ENCODE results near the gene CTTNBP2.

CTTNBP2 gene

DNA sequence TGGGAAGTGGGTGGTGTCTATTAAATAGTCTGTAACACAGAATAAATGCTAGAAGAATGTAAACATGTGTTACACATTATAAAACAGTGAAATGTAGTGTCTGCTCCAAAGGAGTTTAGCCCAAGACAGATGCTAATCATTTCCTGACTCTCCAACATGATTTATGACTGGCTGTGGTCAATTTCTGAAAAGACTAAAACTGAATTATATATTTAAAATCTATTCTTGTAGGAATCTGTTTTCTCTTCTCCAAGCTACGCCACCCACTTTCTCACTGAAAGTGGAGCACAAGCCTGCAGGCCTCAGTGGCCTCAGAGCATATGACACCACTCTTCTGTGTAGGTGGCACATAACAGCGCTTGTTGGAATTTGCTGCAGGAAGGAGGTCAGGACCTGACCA, 44.4 kb downstream of the CTTNBP2 start:
- no peak overlapping the region for H3K4me3 ChIP-seq (ENCODE audit: low read depth, low read length)
- no peak for DNase-seq (ENCODE audit: low read depth)

DNA sequence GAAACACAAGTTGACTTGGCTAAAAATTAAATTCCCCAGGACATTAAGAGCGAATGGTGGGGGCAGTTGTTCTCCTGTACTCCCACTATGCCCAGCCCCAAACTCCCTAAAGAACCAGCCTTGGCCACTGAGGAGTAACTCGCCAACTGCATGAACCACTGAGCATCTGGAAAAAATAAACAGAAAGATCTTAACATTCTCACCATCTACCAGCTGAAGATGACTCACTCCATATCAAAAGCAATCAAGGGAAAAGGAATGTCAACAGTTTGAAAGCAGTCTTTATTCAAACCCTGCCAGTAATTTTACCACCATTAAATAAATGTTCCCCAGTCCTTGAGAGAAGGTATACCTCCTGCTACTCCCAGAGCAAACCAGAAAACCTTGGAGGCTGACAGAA, 45.4 kb downstream of the CTTNBP2 start:
- peak; percentile 19 for DNase-seq (ENCODE audit: low read depth)

DNA sequence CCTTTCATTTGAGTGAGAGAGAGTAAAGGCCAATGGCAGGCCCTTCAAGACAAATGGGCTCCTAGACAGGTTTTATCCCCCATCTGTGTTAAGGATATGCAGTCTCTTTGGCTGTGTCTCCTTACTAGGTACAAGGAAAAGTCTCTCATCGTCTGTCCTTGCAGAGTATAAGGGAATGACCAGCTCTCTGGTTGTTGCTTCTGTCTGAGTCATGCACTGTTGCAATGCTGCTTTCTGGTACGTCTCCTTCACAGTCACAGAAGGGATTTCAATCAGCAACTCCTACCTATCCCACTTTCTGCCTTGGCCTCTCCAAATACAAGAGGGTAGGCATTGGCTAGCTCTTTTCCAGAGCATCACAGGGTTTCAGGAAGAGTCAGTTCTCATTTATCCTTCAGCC, 48.1 kb downstream of the CTTNBP2 start:
- no peak overlapping the region for H3K4me3 ChIP-seq (ENCODE audit: low read depth, low read length)
- peak; percentile 7 for DNase-seq (ENCODE audit: low read depth)

More for the DNA sequence above, 45.4 kb downstream of the CTTNBP2 start:
- H3K4me3 ChIP-seq (ENCODE audit: low read depth, low read length) = no peak overlapping the region

DNA sequence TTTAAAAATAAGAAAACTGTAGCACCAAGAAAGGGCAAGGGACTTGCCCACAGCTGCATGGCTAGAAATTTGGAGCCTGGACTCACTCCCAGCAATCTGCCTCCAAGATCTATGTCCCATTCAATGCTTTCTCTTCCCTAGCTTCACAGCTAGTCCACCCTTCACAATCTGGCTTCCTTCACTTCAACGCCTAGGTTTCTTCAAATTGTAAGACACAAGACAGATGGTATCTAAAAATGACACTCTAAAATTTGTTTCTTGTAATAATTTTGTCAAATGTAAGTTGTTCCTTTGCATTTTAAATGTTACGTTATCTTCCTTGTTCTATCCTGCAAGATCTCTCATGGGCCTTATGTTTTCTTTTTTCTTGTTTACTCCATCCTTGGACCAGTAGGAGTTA, 48.6 kb downstream of the CTTNBP2 start:
- H3K4me3 ChIP-seq (ENCODE audit: low read depth, low read length) = no peak overlapping the region
- DNase-seq (ENCODE audit: low read depth) = no peak

DNA sequence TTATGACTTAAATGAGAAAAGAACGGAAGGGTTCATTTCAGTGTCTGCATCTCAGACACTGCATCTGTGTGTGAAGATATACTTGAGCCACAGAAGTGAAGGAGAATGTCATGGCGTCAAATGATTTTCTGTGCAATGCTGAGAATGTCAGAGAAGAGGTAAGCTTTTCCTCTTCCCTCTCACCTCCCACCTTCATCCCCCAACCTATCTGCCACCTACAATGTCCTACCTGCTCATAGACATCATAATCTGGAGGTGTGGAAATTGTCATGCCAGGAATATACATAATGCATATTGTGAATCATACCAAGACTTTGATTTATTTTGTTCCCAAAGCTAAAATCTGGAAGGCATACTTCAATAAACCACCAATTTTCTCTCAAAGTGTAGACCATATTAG, 53.7 kb downstream of the CTTNBP2 start:
- H3K4me3 ChIP-seq (ENCODE audit: low read depth, low read length) = no peak overlapping the region
- no peak for DNase-seq (ENCODE audit: low read depth)

DNA sequence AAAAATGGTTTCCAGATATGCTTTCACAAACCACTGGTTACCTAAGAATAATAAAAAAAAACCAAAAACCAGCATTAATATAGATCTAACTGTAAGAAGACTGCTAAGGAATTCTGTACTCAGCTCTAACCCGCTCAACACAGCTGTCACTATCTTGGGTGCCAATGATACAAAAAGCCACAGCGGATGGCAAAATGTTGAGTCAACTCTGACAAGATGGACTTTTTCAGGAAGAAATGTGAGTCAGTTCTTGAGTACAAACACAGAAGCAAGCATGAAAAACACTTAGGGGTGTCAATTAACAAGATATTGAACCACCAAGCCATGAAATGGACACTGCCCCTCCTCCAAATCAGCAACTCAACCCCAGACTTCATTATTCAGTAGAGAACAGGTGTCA, 55.0 kb downstream of the CTTNBP2 start:
- DNase-seq (ENCODE audit: low read depth) = no peak
- no peak overlapping the region for H3K4me3 ChIP-seq (ENCODE audit: low read depth, low read length)

DNA sequence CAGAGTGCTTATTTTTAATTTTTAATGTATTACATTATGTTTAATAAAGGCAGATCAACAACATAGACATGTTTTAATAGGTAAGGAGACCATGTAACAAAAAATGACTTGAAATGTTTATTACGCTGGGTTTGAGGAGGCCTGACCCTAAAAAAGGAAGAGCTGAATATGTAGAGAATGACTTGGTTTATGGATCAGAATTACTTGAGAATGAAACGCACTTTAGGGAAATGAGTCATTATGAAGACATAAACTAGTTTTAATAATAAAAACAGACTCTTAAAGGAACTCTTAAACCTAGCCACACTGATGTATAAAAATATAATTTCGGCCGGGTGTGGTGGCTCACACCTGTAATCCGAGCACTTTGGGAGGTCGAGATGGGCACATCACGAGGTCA, 56.5 kb downstream of the CTTNBP2 start:
- no peak for DNase-seq (ENCODE audit: low read depth)
- H3K4me3 ChIP-seq (ENCODE audit: low read depth, low read length) = no peak overlapping the region

DNA sequence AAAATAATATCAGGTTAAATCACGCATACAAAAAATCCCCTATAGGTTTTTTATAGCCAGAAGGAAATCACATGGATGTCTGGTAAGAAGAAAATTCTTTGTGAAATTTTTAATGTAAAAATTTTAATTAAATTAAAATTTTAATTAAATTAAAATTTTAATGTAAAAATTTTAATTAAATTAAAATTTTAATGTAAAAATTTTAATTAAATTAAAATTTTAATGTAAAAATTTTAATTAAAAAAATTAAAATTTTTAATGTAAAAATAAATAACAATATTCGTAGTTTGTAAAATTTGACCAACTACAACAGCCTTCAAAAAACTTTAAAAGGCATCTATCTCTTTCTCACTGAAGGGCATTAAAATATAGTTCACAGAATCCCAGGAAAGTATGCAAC, 61.5 kb downstream of the CTTNBP2 start:
- no peak overlapping the region for H3K4me3 ChIP-seq (ENCODE audit: low read depth, low read length)
- no peak for DNase-seq (ENCODE audit: low read depth)

DNA sequence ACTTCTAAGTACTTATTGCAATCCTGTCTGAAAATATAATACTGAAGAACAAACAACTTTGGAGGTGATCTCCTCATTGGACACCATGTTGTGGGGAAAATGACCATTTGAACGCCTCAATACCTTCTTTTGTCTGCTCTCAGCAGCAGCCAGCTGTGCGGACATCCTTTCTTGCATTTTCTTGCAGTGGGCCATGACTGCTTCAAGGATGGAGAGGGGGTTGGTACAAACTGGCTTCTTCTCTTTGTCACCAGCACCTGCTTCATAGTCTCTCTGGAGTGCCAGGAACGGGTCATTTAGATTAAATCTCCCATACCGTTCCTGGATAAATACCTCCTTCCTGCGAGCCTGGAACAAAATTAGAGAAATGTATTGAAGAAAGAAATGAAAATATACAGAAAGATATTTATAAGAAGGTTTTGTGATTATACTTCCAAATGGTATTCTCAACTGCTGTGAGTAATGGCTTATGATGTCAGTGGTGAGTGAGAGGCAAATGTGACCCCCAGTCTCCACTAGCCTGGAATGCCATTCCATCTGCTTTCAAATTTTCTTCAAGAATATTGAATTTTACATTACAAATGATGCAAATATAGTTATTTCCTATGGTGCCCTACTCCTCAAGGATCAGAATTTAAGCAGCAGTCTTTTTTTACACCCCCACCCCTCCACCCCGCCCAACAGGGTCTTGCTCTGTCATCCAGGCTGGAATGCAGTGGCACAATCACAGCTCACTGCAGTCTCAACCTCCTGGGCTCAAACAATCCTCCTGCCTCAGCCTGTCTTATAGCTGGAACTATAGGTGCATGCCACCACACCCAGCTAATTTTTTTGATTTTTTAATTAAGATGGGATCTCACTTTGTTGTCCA, 62.4 kb downstream of the CTTNBP2 start:
- H3K4me3 ChIP-seq (ENCODE audit: low read depth, low read length) = no peak overlapping the region
- no peak for DNase-seq (ENCODE audit: low read depth)

DNA sequence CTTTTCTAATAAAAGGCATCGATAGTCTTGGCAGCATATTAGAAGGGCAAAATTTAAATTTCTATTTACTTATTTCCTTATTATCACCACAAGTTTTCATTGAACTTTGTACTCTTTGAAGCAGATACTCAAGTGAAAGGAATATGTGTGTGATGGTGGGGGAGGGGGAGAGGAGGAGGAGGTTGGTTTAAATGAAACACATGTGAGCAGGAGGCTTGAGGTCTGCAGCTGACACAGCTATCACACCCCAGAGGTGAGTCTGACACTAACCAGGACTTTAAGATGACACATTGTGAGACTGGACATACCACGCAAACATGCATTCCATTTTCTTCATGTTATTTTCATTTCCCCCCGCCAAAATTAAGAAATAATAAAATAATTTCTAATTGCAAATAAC, 63.3 kb downstream of the CTTNBP2 start:
- H3K4me3 ChIP-seq (ENCODE audit: low read depth, low read length) = no peak overlapping the region
- DNase-seq (ENCODE audit: low read depth) = no peak

DNA sequence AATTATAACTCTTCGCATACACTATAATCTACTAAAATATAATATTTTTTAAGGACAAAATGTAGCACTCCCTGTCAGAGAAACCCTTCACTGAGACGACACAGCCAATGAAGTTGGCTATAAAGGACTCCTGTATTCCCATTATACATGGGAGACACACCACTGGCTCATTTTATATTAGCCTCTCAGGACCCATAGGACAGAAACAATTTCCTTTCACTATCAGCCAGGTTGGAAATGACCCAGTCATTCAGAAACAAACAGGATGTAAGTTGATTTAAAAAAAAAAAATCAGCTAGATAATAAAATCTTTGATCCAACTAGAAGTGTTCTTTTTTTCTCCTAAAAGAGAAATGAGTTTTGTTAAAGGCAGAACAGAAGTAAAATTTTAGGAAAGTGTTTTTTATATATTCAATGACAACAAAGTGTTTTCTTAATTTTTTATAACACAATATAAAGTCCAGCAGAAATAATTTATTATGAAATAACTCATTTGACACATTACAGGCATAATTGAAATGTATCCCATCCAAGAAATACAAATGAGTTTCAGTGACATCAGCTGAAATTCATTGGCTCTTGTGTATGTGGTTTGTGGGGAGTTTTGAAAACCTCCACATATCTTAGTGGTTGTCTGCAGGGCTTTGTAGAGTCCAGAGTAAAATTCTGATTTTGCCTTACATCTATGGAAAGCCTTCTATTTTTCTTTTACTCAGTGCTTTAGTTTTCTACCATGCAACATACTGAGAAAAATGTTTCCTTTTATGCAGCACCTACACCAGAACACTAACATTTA, 64.1 kb downstream of the CTTNBP2 start:
- no peak for DNase-seq (ENCODE audit: low read depth)
- H3K4me3 ChIP-seq (ENCODE audit: low read depth, low read length) = no peak overlapping the region

DNA sequence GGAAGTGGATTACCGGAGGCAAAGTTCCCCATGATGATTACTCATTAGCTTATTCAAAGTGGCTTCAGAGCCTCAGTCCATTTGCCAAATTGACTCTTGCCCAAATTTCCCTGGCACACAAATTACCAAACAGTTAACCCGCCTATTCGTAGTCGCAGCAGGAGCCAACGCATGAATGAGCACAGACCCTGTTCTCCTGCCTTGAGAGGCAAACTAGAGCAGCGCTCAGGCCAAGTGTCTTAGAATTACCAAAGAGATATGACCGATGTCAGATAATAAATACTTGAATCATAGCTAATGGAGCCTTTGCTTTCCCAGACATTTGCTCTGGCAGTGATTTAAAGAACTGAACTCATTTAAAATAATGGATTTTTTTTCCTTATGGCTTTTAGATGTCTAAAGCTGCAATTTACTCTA, 64.9 kb downstream of the CTTNBP2 start:
- no peak overlapping the region for H3K4me3 ChIP-seq (ENCODE audit: low read depth, low read length)
- DNase-seq (ENCODE audit: low read depth) = no peak

DNA sequence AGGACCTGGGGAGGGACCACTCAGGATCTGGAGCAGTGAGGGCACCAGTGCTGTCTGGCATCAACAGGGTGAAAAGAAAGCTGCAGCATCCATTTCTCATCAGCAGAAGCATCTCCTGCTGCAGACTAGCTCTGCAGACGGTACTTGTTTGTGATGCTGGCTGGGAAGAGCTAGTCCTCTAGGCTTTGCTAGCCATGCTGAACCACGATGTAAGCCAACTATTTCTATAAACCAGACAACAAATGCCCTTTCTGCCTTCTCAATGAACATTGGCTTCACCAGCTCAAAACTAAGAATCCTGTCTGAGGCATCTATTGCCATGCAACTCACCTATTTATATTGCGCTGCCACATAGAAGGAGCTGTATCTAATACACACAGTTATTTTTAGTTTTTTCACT, 65.6 kb downstream of the CTTNBP2 start:
- no peak for DNase-seq (ENCODE audit: low read depth)
- H3K4me3 ChIP-seq (ENCODE audit: low read depth, low read length) = no peak overlapping the region

DNA sequence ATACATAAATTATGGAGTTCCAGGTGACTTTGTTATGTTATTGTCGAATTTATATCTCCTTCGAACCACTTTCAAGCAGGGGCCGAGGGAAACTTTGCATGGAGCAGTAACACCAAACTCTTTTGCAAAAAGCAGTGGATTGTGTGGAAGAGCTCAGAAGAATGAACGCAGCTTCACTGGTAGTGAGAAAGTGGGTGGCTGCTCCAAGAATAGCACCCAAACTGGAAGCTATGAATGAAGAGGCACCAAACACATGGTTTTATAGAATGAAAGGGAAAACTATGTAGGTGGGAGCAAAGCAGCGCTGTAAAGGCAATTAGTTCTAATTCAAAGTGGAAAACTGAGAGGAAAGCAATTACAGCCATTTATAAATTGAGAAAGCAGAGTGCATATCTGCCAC, 67.2 kb downstream of the CTTNBP2 start:
- no peak for DNase-seq (ENCODE audit: low read depth)

DNA sequence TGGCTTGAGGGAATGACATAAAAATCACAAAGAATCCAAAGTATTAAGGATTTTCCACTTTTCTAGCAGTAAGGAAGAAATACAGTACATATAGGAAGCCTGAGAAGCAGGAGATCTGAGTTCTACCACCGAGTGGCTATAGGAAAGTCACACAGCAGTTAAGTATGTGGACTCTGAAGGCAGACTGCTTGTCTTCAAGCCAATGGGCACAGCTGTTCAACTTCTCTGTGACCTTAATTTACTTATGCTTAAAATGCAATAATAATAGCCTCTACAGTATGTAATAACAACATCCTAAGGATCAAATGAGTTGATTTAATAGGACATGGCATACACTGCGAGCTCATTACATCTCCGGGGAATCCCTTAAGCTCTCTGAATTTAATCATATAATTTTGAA, 68.0 kb downstream of the CTTNBP2 start:
- no peak overlapping the region for H3K4me3 ChIP-seq (ENCODE audit: low read depth, low read length)
- no peak for DNase-seq (ENCODE audit: low read depth)

More for the DNA sequence above, 67.2 kb downstream of the CTTNBP2 start:
- no peak overlapping the region for H3K4me3 ChIP-seq (ENCODE audit: low read depth, low read length)

DNA sequence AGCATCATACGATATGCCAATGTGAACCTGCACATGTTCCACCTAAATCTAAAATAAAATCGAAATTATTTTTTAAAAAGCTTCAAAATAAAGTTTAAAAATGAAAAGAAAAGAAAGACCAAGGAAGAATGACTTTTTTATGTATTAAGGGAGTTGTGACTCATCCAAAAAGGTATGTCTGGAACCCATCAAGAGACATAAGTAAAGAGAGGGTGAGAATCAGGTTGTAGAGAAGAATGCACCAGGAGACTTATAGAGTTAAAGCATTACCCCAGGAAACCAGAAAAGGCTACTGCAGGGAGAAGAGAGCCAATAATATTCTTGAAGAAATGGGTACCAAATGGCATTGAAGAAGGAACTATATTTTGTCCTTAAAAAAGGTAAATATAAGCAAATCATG, 69.8 kb downstream of the CTTNBP2 start:
- H3K4me3 ChIP-seq (ENCODE audit: low read depth, low read length) = no peak overlapping the region
- DNase-seq (ENCODE audit: low read depth) = no peak

DNA sequence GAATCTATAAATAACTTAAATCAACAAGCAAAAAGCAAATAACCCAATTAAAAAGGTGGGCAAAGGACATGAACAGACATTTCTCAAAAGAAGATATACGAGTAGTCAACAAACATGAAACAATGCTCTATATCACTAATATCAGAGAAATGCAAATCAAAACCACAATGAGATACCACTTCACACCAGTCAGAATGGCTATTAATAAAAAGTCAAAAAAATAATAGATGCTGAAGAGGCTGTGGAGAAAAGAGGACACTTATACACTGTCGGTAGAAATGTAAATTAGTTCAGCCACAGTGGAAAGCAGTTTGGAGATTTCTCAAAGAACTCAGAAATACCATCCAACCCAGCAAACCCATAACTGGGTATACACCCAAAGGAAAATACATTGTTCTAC, 70.6 kb downstream of the CTTNBP2 start:
- no peak for DNase-seq (ENCODE audit: low read depth)
- no peak overlapping the region for H3K4me3 ChIP-seq (ENCODE audit: low read depth, low read length)

DNA sequence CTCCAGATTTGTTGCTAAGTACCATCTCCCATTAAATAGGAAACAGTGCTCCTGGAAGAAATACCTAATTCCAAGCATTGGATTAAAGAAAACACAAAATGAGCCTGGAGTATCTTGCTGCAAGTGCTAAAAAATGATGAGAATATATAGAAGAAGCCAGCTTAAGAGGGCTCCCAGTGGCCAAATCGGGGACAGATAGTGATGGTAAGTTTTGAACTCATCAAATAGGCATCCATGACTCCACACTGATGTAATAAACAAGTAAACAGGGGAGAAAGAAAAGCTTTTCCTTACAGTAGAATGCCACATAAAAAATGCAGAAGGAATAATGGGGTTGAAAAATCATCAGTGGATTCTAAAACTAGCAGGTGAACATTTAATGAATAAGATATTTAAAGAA, 72.4 kb downstream of the CTTNBP2 start:
- no peak overlapping the region for H3K4me3 ChIP-seq (ENCODE audit: low read depth, low read length)
- DNase-seq (ENCODE audit: low read depth) = no peak

DNA sequence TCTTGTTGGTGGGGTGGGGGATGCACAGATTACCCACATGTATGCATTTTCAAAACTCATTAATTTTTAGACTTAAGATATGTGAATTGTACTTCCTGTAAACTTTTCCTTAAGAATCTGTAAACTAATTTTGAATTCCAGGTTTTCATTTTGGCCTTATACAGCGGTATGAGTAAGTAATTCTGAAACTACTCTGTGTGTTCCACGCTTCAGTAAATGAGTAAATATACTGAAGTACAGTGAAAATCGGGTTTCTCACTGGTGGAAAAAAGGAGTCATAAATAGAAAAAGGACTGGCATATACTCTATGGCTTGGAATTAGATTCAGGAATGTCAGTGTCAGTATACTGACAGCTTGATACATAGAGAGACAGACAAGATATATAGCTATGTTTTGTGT, 72.8 kb downstream of the CTTNBP2 start:
- DNase-seq (ENCODE audit: low read depth) = no peak
- H3K4me3 ChIP-seq (ENCODE audit: low read depth, low read length) = no peak overlapping the region

DNA sequence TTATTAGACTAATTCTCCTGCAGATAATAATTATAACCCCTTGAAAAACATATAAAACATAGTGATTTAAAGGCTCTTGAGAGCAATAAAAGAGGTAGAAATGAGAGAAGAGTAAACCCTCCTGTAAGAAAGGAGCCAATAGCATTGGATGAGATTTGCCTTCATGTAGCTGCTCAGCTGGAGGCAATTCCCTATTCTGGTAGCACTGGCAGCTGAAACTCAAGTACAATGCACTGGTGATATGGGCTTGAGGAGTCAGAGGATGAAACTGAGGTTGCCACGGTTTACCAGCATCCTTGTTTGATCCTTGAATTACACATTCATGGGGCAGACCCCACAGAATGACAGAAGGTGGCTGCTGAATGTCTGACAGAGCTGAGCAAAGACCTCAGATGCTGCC, 76.4 kb downstream of the CTTNBP2 start:
- no peak for DNase-seq (ENCODE audit: low read depth)
- H3K4me3 ChIP-seq (ENCODE audit: low read depth, low read length) = no peak overlapping the region

DNA sequence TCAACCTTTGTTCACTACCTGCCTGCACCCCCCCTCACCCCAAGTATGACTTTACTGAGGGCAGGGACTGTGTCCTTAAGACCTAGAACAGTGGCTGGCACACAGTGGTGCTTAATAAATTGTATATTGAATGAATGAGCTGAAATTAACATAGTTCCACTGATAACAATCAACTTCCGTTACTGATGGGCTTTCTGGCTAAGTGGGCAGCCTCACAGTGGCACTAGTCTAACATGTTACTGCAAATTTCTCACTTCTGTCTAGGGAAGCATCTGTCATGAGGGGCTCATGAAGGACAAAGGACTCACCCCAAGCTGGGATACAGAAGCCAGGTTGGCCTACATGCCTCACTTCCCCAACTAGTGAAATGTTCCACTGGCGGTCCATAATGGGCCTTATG, 79.3 kb downstream of the CTTNBP2 start:
- H3K4me3 ChIP-seq (ENCODE audit: low read depth, low read length) = no peak overlapping the region
- DNase-seq (ENCODE audit: low read depth) = no peak

Measured in skeletal muscle cell (primary cell).